IMR-90 (cell line): ENCODE results near the gene TCF4. TPM values are rescaled to one million over a fixed set of nuclear protein-coding genes. Genes with fewer than 3 reads are reported as not detected.

Experiments used
- ATAC-seq: fragments of 200-7000 bp; cut with Tn5 transposase; 2 replicates; pipeline ENCODE4 v1.9.1; 2020; ENCODE audit warnings: low read depth, mild to moderate bottlenecking, moderate library complexity
- BruUV-seq: library from RNA; stranded (reverse); fragments of 400-500 nt; replicated peaks from 2 replicates; lab custom pipeline; 2021; lab: Mats Ljungman, UMichigan
- CTCF ChIA-PET: fragments of 300-600 bp; formaldehyde crosslinking; extraction: SDS; loops from one replicate; lab custom pipeline; 2021; ENCODE audit warnings: antibody characterized with exemption; lab: Yijun Ruan, JAX
- POLR2A ChIA-PET: fragments of 300-600 bp; sonication (Branson Sonifier 250); formaldehyde crosslinking; loops from one replicate; lab custom pipeline; 2022; ENCODE audit warnings: antibody characterized with exemption; ENCODE audit not compliant: unreplicated experiment; lab: Charles Lee
- DNase-seq: peaks from one replicate; pipeline ENCODE4 v3.0.0; 2013
- H2AFZ ChIP-seq: replicated peaks from 2 replicates; pipeline ENCODE3; 2013; ENCODE audit warnings: low read length, mild to moderate bottlenecking; ENCODE audit not compliant: poor library complexity
- H2AK5ac ChIP-seq: 2 replicates; pipeline ENCODE4 v1.6.1; 2013; ENCODE audit warnings: low read depth, low read length, inconsistent platforms
- H2AK9ac ChIP-seq: replicated peaks from 2 replicates; pipeline ENCODE3; 2013; ENCODE audit warnings: mild to moderate bottlenecking, low read depth, low read length, moderate library complexity; ENCODE audit not compliant: poor library complexity
- H2BK120ac ChIP-seq: 2 replicates; pipeline ENCODE4 v1.6.1; 2013; ENCODE audit warnings: low read depth, low read length, inconsistent platforms
- H2BK15ac ChIP-seq: 3 replicates; pipeline ENCODE4 v1.6.1; 2013; ENCODE audit warnings: low read depth, low read length, inconsistent platforms
- H2BK20ac ChIP-seq: 2 replicates; pipeline ENCODE4 v1.6.1; 2013; ENCODE audit warnings: low read depth, mild to moderate bottlenecking, inconsistent platforms, low read length, moderate library complexity
- H2BK5ac ChIP-seq: 2 replicates; pipeline ENCODE4 v1.6.1; 2013; ENCODE audit warnings: mild to moderate bottlenecking, low read depth, low read length, inconsistent platforms; ENCODE audit not compliant: poor library complexity, severe bottlenecking
- H3K14ac ChIP-seq: replicated peaks from 2 replicates; pipeline ENCODE4 v1.6.1; 2013; ENCODE audit warnings: low read depth, low read length, inconsistent platforms
- H3K18ac ChIP-seq: 2 replicates; pipeline ENCODE4 v1.6.1; 2013; ENCODE audit warnings: low read depth, low read length, control low read depth
- H3K23ac ChIP-seq: 2 replicates; pipeline ENCODE4 v1.6.1; 2013; ENCODE audit warnings: low read depth, low read length, inconsistent platforms
- H3K27ac ChIP-seq: 2 replicates; pipeline ENCODE4 v1.5.1; 2013; ENCODE audit warnings: mild to moderate bottlenecking, control low read depth, low read length; ENCODE audit not compliant: insufficient read depth
- H3K27me3 ChIP-seq: 2 replicates; pipeline ENCODE4 v1.6.1; 2013; ENCODE audit warnings: low read length; ENCODE audit not compliant: control insufficient read depth, insufficient read depth
- H3K36me3 ChIP-seq: 2 replicates; pipeline ENCODE4 v1.6.1; 2013; ENCODE audit warnings: low read length, mixed read lengths; ENCODE audit not compliant: control insufficient read depth, insufficient read depth
- H3K4ac ChIP-seq: 2 replicates; pipeline ENCODE4 v1.6.1; 2013; ENCODE audit warnings: low read depth, low read length, inconsistent platforms
- H3K4me1 ChIP-seq: 2 replicates; pipeline ENCODE4 v1.6.1; 2013; ENCODE audit warnings: low read length, mixed read lengths; ENCODE audit not compliant: control insufficient read depth, insufficient read depth
- H3K4me2 ChIP-seq: 2 replicates; pipeline ENCODE4 v1.6.1; 2013; ENCODE audit warnings: low read depth, mild to moderate bottlenecking, control low read depth, low read length, moderate library complexity
- H3K4me3 ChIP-seq: 2 replicates; pipeline ENCODE4 v1.5.1; 2013; ENCODE audit warnings: low read depth, mild to moderate bottlenecking, control low read depth, low read length, moderate library complexity; ENCODE audit not compliant: insufficient read depth
- H3K56ac ChIP-seq: 2 replicates; pipeline ENCODE4 v1.6.1; 2013; ENCODE audit warnings: low read length, inconsistent platforms; ENCODE audit not compliant: insufficient read depth; ENCODE audit errors: extremely low read depth
- H3K79me1 ChIP-seq, 2 experiments: 2 replicates each; pipeline ENCODE4 v1.6.1; 2013; ENCODE audit warnings: low read length in 2 of 2, inconsistent platforms in 1 of 2, low read depth in 1 of 2
- H3K9ac ChIP-seq: 2 replicates; pipeline ENCODE4 v1.6.1; 2013; ENCODE audit warnings: low read depth, low read length, control low read depth
- H3K9me1 ChIP-seq: 2 replicates; pipeline ENCODE4 v1.6.1; 2013; ENCODE audit warnings: low read length, inconsistent platforms; ENCODE audit not compliant: insufficient read depth
- H3K9me3 ChIP-seq: 2 replicates; pipeline ENCODE4 v1.6.1; 2013; ENCODE audit warnings: low read length; ENCODE audit not compliant: control insufficient read depth, insufficient read depth
- H4K20me1 ChIP-seq: 2 replicates; pipeline ENCODE4 v1.6.1; 2013; ENCODE audit warnings: low read length, inconsistent platforms; ENCODE audit not compliant: insufficient read depth
- H4K5ac ChIP-seq: 2 replicates; pipeline ENCODE4 v1.6.1; 2013; ENCODE audit warnings: mild to moderate bottlenecking, low read depth, low read length, control low read depth
- H4K8ac ChIP-seq, 2 experiments: 2 replicates each; pipeline ENCODE4 v1.6.1; 2013; ENCODE audit warnings: low read depth in 2 of 2, low read length in 2 of 2, control low read depth in 1 of 2, inconsistent platforms in 1 of 2
- H4K91ac ChIP-seq: 2 replicates; pipeline ENCODE4 v1.6.1; 2013; ENCODE audit warnings: low read depth, low read length, inconsistent platforms; ENCODE audit not compliant: insufficient read depth
- RFX5 ChIP-seq: IDR thresholded peaks from 2 replicates; pipeline ENCODE4 v1.8.0; 2012; ENCODE audit warnings: low read depth, mild to moderate bottlenecking, low read length, moderate library complexity
- SMC3 ChIP-seq: fragments of 150-350 bp; IDR thresholded peaks from 2 replicates; pipeline ENCODE4 v1.6.1; 2016; ENCODE audit warnings: low read depth, mild to moderate bottlenecking, antibody characterized with exemption, low read length, moderate library complexity
- WGBS, 2 experiments: methylation state at CpG; one replicate each; pipeline versions ENCODE4 v1.1.5 to v1.1.7; 2013; ENCODE audit warnings: missing lambda C conversion rate in 2 of 2; ENCODE audit not compliant: insufficient read length in 1 of 2; ENCODE audit errors: extremely low coverage in 2 of 2; 5-methylcytosine and 5-hydroxymethylcytosine counted together
- dilution Hi-C: fragments of 300-500 bp; cut with HindIII; formaldehyde crosslinking; loops from one replicate; pipeline ENCODE4 v1.14.3; 2018; ENCODE audit warnings: low sequenced_read_pairs; ENCODE audit not compliant: unreplicated experiment
- in situ Hi-C: fragments of 300-500 bp; cut with MboI; formaldehyde crosslinking; loops from 3 replicates; pipeline ENCODE4 v1.14.3; 2019; ENCODE audit warnings: low sequenced_read_pairs, inconsistent platforms, mixed read lengths
- intact Hi-C: fragments of 100-400 bp; cut with micrococcal nuclease; formaldehyde crosslinking; loops from 2 replicates; pipeline ENCODE4 v1.10.0; 2022
- polyA plus RNA-seq, 3 experiments: library from polyadenylated mRNA; depleted of rRNA; stranded (reverse); fragments of >200 nt; gene quantifications; 2 replicates each; pipeline ENCODE4 v1.2.3, GENCODE V29; 2012; ENCODE audit warnings: low replicate concordance in 1 of 3
- total RNA-seq: library from RNA; depleted of rRNA; stranded (reverse); fragments of >200 nt; gene quantifications from 2 replicates; pipeline ENCODE4 v1.2.3, GENCODE V29; 2012

TCF4 gene
- total and polyA plus RNA-seq, 2 of the 4 experiments (the other 2 are of a cell fraction), result 30.0 to 87.1 TPM

DNA sequence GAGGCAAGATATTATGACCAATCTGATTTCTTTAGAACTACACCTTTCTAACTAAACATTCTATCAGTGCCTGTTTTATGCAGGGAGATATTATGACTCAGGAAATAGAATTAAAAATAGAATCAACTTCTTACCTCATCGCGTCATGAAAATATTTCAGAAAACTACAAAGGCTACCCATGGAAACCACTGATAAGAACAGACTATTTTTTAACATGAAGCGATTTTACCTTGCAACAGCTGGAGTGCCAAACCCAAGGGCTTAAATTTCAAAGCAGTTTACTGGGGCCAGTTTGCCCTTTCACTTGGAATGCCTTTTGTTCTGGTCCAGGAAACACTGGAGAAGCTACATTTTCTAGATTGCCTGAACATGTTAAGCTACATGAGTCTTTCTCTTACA is 323.9 kb downstream of the TCF4 start:
- H2BK5ac ChIP-seq, result no peak overlapping the region
- no peak overlapping the region for H3K9ac ChIP-seq
- no peak overlapping the region for H3K4me3 ChIP-seq
- CTCF ChIA-PET, result no interaction called here
- H4K5ac ChIP-seq, result no peak overlapping the region
- H4K20me1 ChIP-seq, result no peaks in the 10 kb centered on the region
- H4K8ac ChIP-seq, result no peak overlapping the region
- no TSS peak for BruUV-seq
- H4K91ac ChIP-seq, result no peak overlapping the region
- H3K56ac ChIP-seq, result no peak overlapping the region
- TF ChIP-seq RFX5 (no peak), SMC3 (no peak)
- ATAC-seq, result no peak
- H3K9me3 ChIP-seq, result no peaks in the 10 kb centered on the region
- H3K4me1 ChIP-seq, result no peaks in the 10 kb centered on the region; the same call in 1 of the 2 replicates
- H2BK20ac ChIP-seq, result no peak overlapping the region
- H3K4me2 ChIP-seq, result no peak overlapping the region; the same call in 1 of the 2 replicates
- no peak overlapping the region for H3K4ac ChIP-seq
- intact Hi-C loops (no loop called here), dilution Hi-C loops (no loop called here), in situ Hi-C loops (no loop called here)
- no peak overlapping the region for H2AK9ac ChIP-seq
- H3K18ac ChIP-seq, result no peak overlapping the region
- no peak overlapping the region for H2AFZ ChIP-seq
- H3K27ac ChIP-seq, result no peak overlapping the region
- H3K14ac ChIP-seq, result peak overlapping the region; percentile 10; the same call in 1 of the 2 replicates
- DNase-seq, result peak; percentile 26
- H2BK15ac ChIP-seq, result no peak overlapping the region
- peaks cover 34% of the 10 kb centered on the region for H3K36me3 ChIP-seq
- peaks cover 16 to 34% of the 10 kb centered on the region in 2 experiments for H3K79me1 ChIP-seq
- 20% methylated on average over 1 of the region's 3 CpGs; no CpG with 5 or more reads in 1 of the 2 experiments for WGBS, 2 experiments
- no peak overlapping the region for H2AK5ac ChIP-seq
- H3K9me1 ChIP-seq, result peaks cover 7% of the 10 kb centered on the region
- H2BK120ac ChIP-seq, result no peak overlapping the region
- POLR2A ChIA-PET, result no interaction called here
- H3K27me3 ChIP-seq, result no peaks in the 10 kb centered on the region
- H3K23ac ChIP-seq, result no peak overlapping the region
